ENCODE measurements around the gene ELF3.

GRCh38 chr1:202017749-202018467, 7.5 kb downstream of the ELF3 start:
- TF ChIP-seq POLR2AphosphoS5 (IDR thresholded peaks at IDR 0.05) (no peak), CTCF (IDR thresholded peaks at IDR 0.05) (no peak), POLR2A (IDR thresholded peaks at IDR 0.05) (no peak), EP300 (IDR thresholded peaks at IDR 0.05) (no peak)
